ENCODE results near the gene MICAL1. TPM values are rescaled to one million over a fixed set of nuclear protein-coding genes. Genes with fewer than 3 reads are reported as not detected.

MICAL1 gene
- total RNA-seq, 1 experiment from 2014 or later = 92.9 TPM

DNA sequence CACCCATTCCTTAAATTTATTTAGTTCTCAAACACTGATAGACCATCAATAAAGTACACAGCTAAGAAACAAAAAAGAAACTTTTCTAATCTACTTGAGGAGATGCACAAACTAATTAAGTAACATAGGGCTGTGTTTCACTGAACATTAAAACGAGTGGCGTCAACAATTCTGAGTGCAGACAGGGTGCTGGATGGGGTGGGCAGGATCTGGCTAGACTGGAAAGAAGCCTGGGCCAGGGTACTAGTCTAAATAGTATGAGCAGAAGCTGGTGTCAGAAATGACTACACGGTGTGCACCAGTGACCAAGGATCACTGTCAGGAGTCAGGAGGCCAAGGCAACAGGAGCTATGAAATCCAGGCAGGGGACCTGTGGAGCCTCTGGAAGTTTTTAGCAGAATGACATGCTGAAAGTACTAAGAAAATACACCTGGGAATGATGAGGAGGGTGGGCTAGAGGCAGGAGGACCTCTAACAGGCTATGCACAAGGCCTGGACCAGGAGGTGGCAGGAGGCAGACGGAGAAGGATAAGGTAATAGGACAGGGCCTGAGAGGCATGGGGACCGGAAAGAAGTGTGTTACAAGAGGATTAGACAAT is 14.1 kb upstream of the MICAL1 start:
- Histone ChIP-seq H4K8ac (replicated peaks; ENCODE audit: insufficient read length, low read depth, low read length) (no peak overlapping the region), H2BK120ac (ENCODE audit: low read depth, low read length, poor library complexity, severe bottlenecking) (no peak overlapping the region), H3K9ac (ENCODE audit: extremely low read depth, insufficient read length, low read length) (no peak overlapping the region), H3K56ac (ENCODE audit: insufficient read length, low read depth, low read length) (no peak overlapping the region), H2AK5ac (ENCODE audit: insufficient read length, low read length) (no peak overlapping the region), H4K20me1 (ENCODE audit: control insufficient read depth, insufficient read depth, insufficient read length) (no peaks in the 10 kb centered on the region), H3K4me2 (ENCODE audit: insufficient read depth, insufficient read length, low read length) (no peak overlapping the region), H3K4me1 (ENCODE audit: insufficient read depth, low read length) (no peaks in the 10 kb centered on the region), H3K27me3 (ENCODE audit: insufficient read depth, low read length) (no peaks in the 10 kb centered on the region), H4K5ac (ENCODE audit: insufficient read length, low read depth, low read length) (no peak overlapping the region), H3K18ac (ENCODE audit: insufficient read length, low read depth, low read length) (no peak overlapping the region), H2BK12ac (ENCODE audit: insufficient read length, low read depth, low read length) (no peak overlapping the region), H3K79me2 (ENCODE audit: insufficient read depth, low read length) (no peaks in the 10 kb centered on the region), H3K27ac (ENCODE audit: insufficient read length, low read depth, low read length) (no peak overlapping the region), H3K14ac (ENCODE audit: insufficient read depth, low read length) (no peak overlapping the region), H2AFZ (ENCODE audit: low read length) (no peak overlapping the region), H4K91ac (ENCODE audit: insufficient read length, low read depth, low read length) (no peak overlapping the region), H3K23ac (ENCODE audit: insufficient read length, low read depth, low read length) (no peak overlapping the region), H3K9me3 (ENCODE audit: control insufficient read depth, low read depth, low read length) (no peaks in the 10 kb centered on the region), H2BK15ac (ENCODE audit: low read depth, low read length) (no peak overlapping the region), H3K79me1 (ENCODE audit: insufficient read depth, low read depth, low read length, poor library complexity, severe bottlenecking) (no peaks in the 10 kb centered on the region), H3K23me2 (ENCODE audit: insufficient read length, low read depth, low read length, poor library complexity, severe bottlenecking) (no peaks in the 10 kb centered on the region), H3T11ph (ENCODE audit: low read length) (no peak overlapping the region), H3K4ac (ENCODE audit: low read depth, low read length) (no peak overlapping the region), H2BK20ac (ENCODE audit: low read depth, low read length, poor library complexity, severe bottlenecking) (no peak overlapping the region), H2BK5ac (ENCODE audit: insufficient read length, low read length) (no peak overlapping the region)
- Mint-ChIP-seq H3K9me3 (no peaks in the 10 kb centered on the region), H3K27me3 (ENCODE audit: low read depth) (no peaks in the 10 kb centered on the region), H3K4me1 (peaks cover 7 to 12% of the 10 kb centered on the region in 2 experiments; a peak in 3 of 4 replicates), H3K36me3 (ENCODE audit: insufficient read depth in 1 of 3, low read depth in 3 of 3) (peaks cover 56 to 98% (median 97%) of the 10 kb centered on the region in 3 experiments), H3K27ac (peak overlapping the region in 1 of 3 experiments; percentile 44; a peak in 2 of 7 replicates), H3K4me3 (no peak overlapping the region)
- TF ChIP-seq, protein P1, sequence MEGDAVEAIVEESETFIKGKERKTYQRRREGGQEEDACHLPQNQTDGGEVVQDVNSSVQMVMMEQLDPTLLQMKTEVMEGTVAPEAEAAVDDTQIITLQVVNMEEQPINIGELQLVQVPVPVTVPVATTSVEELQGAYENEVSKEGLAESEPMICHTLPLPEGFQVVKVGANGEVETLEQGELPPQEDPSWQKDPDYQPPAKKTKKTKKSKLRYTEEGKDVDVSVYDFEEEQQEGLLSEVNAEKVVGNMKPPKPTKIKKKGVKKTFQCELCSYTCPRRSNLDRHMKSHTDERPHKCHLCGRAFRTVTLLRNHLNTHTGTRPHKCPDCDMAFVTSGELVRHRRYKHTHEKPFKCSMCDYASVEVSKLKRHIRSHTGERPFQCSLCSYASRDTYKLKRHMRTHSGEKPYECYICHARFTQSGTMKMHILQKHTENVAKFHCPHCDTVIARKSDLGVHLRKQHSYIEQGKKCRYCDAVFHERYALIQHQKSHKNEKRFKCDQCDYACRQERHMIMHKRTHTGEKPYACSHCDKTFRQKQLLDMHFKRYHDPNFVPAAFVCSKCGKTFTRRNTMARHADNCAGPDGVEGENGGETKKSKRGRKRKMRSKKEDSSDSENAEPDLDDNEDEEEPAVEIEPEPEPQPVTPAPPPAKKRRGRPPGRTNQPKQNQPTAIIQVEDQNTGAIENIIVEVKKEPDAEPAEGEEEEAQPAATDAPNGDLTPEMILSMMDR (conservative IDR thresholded peaks at IDR 0.05) = no peak
- no peak for DNase-seq
- WGBS (ENCODE audit: extremely low coverage, insufficient read length, low lambda C conversion rate) = no CpG with 5 or more reads among the region's 5 CpGs

Data from H9 (cell line).